Small intestine (tissue), 7 donors: ENCODE measurements around the gene MEIOSIN. TPM values are rescaled to one million over a fixed set of nuclear protein-coding genes. Genes with fewer than 3 reads are reported as not detected.

Experiments
- DNase-seq, 2 donors: peaks; one replicate each; pipeline versions ENCODE4 v3.0.0 to v3.0.0-alpha.2; 2013
- FAIRE-seq: peaks from 2 replicates; lab custom pipeline; 2012; peaks lifted over from hg19 to GRCh38; lab: Jason Lieb, UNC
- H3K27ac ChIP-seq, 3 donors: one replicate each; pipeline ENCODE4 v1.5.1; 2013; ENCODE audit warnings: low read length in 2 of 3, mild to moderate bottlenecking in 2 of 3, control low read depth in 1 of 3, inconsistent platforms in 1 of 3, low read depth in 1 of 3, moderate library complexity in 1 of 3
- H3K27me3 ChIP-seq, 3 donors: one replicate each; pipeline ENCODE4 v1.6.1; 2013; ENCODE audit warnings: low read length in 3 of 3, inconsistent platforms in 1 of 3; ENCODE audit not compliant: control insufficient read depth in 3 of 3, insufficient read depth in 3 of 3
- H3K36me3 ChIP-seq, 3 donors: one replicate each; pipeline ENCODE4 v1.6.1; 2013; ENCODE audit warnings: low read length in 3 of 3, inconsistent platforms in 1 of 3, low read depth in 1 of 3, mild to moderate bottlenecking in 1 of 3, moderate library complexity in 1 of 3; ENCODE audit not compliant: control insufficient read depth in 3 of 3, insufficient read depth in 2 of 3
- H3K4me1 ChIP-seq, 3 donors: one replicate each; pipeline ENCODE4 v1.6.1; 2013; ENCODE audit warnings: low read length in 2 of 3, inconsistent platforms in 1 of 3, low read depth in 1 of 3, mild to moderate bottlenecking in 1 of 3, moderate library complexity in 1 of 3; ENCODE audit not compliant: control insufficient read depth in 3 of 3, insufficient read depth in 2 of 3
- H3K4me3 ChIP-seq, 3 donors: one replicate each; pipeline ENCODE4 v1.5.1; 2013; ENCODE audit warnings: low read length in 3 of 3, control low read depth in 1 of 3, inconsistent platforms in 1 of 3, low read depth in 1 of 3, mild to moderate bottlenecking in 1 of 3, moderate library complexity in 1 of 3
- H3K9me3 ChIP-seq, 2 donors: one replicate each; pipeline ENCODE4 v1.6.1; 2013; ENCODE audit warnings: low read depth in 1 of 2, low read length in 1 of 2; ENCODE audit not compliant: control insufficient read depth in 2 of 2, insufficient read depth in 1 of 2
- WGBS, 3 donors: extraction: QIAGEN DNeasy Blood & Tissue Kit; methylation state at CpG; one replicate each; pipeline ENCODE4 v1.1.7; 2013; 5-methylcytosine and 5-hydroxymethylcytosine counted together
- polyA plus RNA-seq, 4 donors: library from polyadenylated mRNA; stranded (reverse) in 3 of 4; unstranded in 1 of 4; fragments of 200-250 nt in 3 of 4; fragments of 120-200 nt in 1 of 4; gene quantifications; one replicate each; pipeline versions ENCODE4 v1.2.1 to v1.2.3, GENCODE V29; 2013
- donor health status: healthy with polysubstance abuse.
- donor health status: control.
- donor health status: control.
- donor health status: Bipolar disorder and iron deficiency.
- donor health status: healthy.

The MEIOSIN gene
- polyA plus RNA-seq, 4 donors, result not detected

- WGBS, 3 donors, result 0% methylated on average over 27 to 28 of the region's 28 CpGs
- H3K4me1 ChIP-seq, result peaks cover 3 to 54% (median 11%) of the 10 kb centered on the region in 3 donors
- FAIRE-seq (no peak), DNase-seq (peak; percentile 51 to 81)
- peak overlapping the region; percentile 26 to 66 (median 37) for H3K4me3 ChIP-seq
- H3K27me3 ChIP-seq, result peaks cover 0 to 6% (median 0%) of the 10 kb centered on the region in 3 donors
- H3K27ac ChIP-seq, result peak overlapping the region; percentile 64 to 96 (median 95)
- no peaks in the 10 kb centered on the region for H3K9me3 ChIP-seq
- peaks cover 0 to 43% (median 0%) of the 10 kb centered on the region in 3 donors for H3K36me3 ChIP-seq
Measured at GRCh38 chr19:45769821-45770191, 36.6 kb downstream of the MEIOSIN start.

GRCh38 chr19:45770192-45771101, 37.2 kb downstream of the MEIOSIN start:
- peaks cover 3 to 55% (median 11%) of the 10 kb centered on the region in 3 donors for H3K4me1 ChIP-seq
- peak overlapping the region; percentile 26 to 66 (median 45) for H3K4me3 ChIP-seq
- H3K9me3 ChIP-seq, result no peaks in the 10 kb centered on the region
- peak overlapping the region; percentile 91 to 96 (median 95) for H3K27ac ChIP-seq
- peaks cover 0 to 44% (median 0%) of the 10 kb centered on the region in 3 donors for H3K36me3 ChIP-seq
- 2 to 4% (median 2%) methylated on average over 58 to 79 of the region's 79 CpGs for WGBS, 3 donors
- peak; percentile 98 for DNase-seq
- H3K27me3 ChIP-seq, result peaks cover 0 to 6% (median 0%) of the 10 kb centered on the region in 3 donors
- FAIRE-seq, result no peak

GRCh38 chr19:45771311-45771933, 38.2 kb downstream of the MEIOSIN start:
- H3K9me3 ChIP-seq, result no peaks in the 10 kb centered on the region
- H3K4me3 ChIP-seq, result peak overlapping the region in 2 of 3 donors; percentile 32 to 45
- peak overlapping the region; percentile 69 to 95 (median 71) for H3K27ac ChIP-seq
- WGBS, 3 donors, result 71 to 84% (median 72%) methylated on average over 30 to 46 of the region's 46 CpGs
- peaks cover 0 to 6% (median 0%) of the 10 kb centered on the region in 3 donors for H3K27me3 ChIP-seq
- no peak for FAIRE-seq
- DNase-seq, result no peak
- H3K4me1 ChIP-seq, result peaks cover 3 to 50% (median 11%) of the 10 kb centered on the region in 3 donors
- peaks cover 0 to 36% (median 0%) of the 10 kb centered on the region in 3 donors for H3K36me3 ChIP-seq

GRCh38 chr19:45772130-45772840, 39.0 kb downstream of the MEIOSIN start:
- WGBS, 3 donors, result 19 to 57% (median 31%) methylated on average over 14 of the region's 14 CpGs
- peak overlapping the region in 1 of 3 donors; percentile 45 for H3K4me3 ChIP-seq
- H3K9me3 ChIP-seq, result no peaks in the 10 kb centered on the region
- peaks cover 3 to 41% (median 11%) of the 10 kb centered on the region in 3 donors for H3K4me1 ChIP-seq
- FAIRE-seq (no peak), DNase-seq (peak; percentile 26 to 86)
- peaks cover 0 to 45% (median 0%) of the 10 kb centered on the region in 3 donors for H3K36me3 ChIP-seq
- peaks cover 0 to 2% (median 0%) of the 10 kb centered on the region in 3 donors for H3K27me3 ChIP-seq
- H3K27ac ChIP-seq, result peak overlapping the region; percentile 15 to 69 (median 63)

GRCh38 chr19:45772912-45773311, 39.7 kb downstream of the MEIOSIN start:
- Histone ChIP-seq H3K9me3 (no peaks in the 10 kb centered on the region), H3K27me3 (no peaks in the 10 kb centered on the region), H3K36me3 (peaks cover 0 to 51% (median 0%) of the 10 kb centered on the region in 3 donors), H3K4me1 (peaks cover 3 to 37% (median 11%) of the 10 kb centered on the region in 3 donors), H3K4me3 (no peak overlapping the region), H3K27ac (peak overlapping the region; percentile 15 to 69 (median 63))
- FAIRE-seq, result no peak
- no peak for DNase-seq
- WGBS, 3 donors, result 63 to 89% (median 65%) methylated on average over 3 of the region's 3 CpGs

GRCh38 chr19:45773384-45773783, 40.1 kb downstream of the MEIOSIN start:
- peak overlapping the region in 2 of 3 donors; percentile 15 to 63 for H3K27ac ChIP-seq
- peak; percentile 27 to 48 for DNase-seq

GRCh38 chr19:45774765-45775164, 41.5 kb downstream of the MEIOSIN start:
- WGBS, 3 donors, result 77 to 83% (median 80%) methylated on average over 9 of the region's 9 CpGs
- H3K9me3 ChIP-seq, result no peaks in the 10 kb centered on the region
- DNase-seq (peak in 1 of 2 donors; percentile 64), FAIRE-seq (no peak)
- peaks cover 0 to 64% (median 0%) of the 10 kb centered on the region in 3 donors for H3K36me3 ChIP-seq
- peak overlapping the region in 1 of 3 donors; percentile 21 for H3K27ac ChIP-seq
- H3K27me3 ChIP-seq, result no peaks in the 10 kb centered on the region
- peaks cover 7 to 49% (median 11%) of the 10 kb centered on the region in 3 donors for H3K4me1 ChIP-seq
- no peak overlapping the region for H3K4me3 ChIP-seq

More at GRCh38 chr19:45773384-45773783, 40.1 kb downstream of the MEIOSIN start:
- Histone ChIP-seq H3K9me3 (no peaks in the 10 kb centered on the region), H3K27me3 (no peaks in the 10 kb centered on the region), H3K4me1 (peaks cover 3 to 40% (median 11%) of the 10 kb centered on the region in 3 donors), H3K36me3 (peaks cover 0 to 56% (median 0%) of the 10 kb centered on the region in 3 donors), H3K4me3 (no peak overlapping the region)
- WGBS, 3 donors, result 4 to 24% (median 12%) methylated on average over 2 of the region's 2 CpGs
- FAIRE-seq, result no peak
